ENCODE results near the gene TTBK1.

DNA sequence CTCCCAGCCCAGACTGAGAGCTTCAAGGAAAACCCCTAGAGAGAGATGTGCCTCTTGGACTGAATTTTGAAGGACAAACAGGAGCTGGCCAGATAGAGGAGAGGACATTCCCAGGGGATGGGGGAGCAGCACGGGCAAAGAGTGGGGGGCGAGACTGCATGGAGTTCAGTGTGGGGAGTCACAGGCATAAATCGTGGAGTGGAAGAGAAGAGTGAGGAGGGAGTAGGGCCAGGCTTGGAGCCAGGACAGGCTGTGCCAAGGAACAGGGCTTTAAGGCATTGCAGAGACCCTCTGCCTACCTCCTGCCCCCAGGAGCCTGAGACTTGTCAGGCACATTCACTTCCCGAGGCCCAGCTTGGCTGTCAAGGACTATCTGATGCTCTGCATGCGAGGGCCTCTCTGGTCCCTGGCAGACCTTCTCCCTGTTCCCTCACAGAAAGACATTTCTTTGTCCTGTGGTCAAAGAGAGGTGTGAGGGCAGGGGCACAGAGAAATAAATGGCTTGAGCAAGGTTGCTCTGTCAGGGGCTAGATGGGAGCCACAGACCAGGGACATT lies 49.6 kb downstream of the TTBK1 start:
- TF ChIP-seq, protein P1, sequence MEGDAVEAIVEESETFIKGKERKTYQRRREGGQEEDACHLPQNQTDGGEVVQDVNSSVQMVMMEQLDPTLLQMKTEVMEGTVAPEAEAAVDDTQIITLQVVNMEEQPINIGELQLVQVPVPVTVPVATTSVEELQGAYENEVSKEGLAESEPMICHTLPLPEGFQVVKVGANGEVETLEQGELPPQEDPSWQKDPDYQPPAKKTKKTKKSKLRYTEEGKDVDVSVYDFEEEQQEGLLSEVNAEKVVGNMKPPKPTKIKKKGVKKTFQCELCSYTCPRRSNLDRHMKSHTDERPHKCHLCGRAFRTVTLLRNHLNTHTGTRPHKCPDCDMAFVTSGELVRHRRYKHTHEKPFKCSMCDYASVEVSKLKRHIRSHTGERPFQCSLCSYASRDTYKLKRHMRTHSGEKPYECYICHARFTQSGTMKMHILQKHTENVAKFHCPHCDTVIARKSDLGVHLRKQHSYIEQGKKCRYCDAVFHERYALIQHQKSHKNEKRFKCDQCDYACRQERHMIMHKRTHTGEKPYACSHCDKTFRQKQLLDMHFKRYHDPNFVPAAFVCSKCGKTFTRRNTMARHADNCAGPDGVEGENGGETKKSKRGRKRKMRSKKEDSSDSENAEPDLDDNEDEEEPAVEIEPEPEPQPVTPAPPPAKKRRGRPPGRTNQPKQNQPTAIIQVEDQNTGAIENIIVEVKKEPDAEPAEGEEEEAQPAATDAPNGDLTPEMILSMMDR (conservative IDR thresholded peaks at IDR 0.05; ENCODE audit: low read depth, low read length), result no peak
- no peak for TF ChIP-seq POLR2A (IDR thresholded peaks at IDR 0.05; ENCODE audit: low read depth, low read length)
- TF ChIP-seq SMC3 (IDR thresholded peaks at IDR 0.05; ENCODE audit: low read depth, low read length), result no peak
- no peak for TF ChIP-seq RAD21 (IDR thresholded peaks at IDR 0.05; ENCODE audit: low read length)
- TF ChIP-seq, protein P2, sequence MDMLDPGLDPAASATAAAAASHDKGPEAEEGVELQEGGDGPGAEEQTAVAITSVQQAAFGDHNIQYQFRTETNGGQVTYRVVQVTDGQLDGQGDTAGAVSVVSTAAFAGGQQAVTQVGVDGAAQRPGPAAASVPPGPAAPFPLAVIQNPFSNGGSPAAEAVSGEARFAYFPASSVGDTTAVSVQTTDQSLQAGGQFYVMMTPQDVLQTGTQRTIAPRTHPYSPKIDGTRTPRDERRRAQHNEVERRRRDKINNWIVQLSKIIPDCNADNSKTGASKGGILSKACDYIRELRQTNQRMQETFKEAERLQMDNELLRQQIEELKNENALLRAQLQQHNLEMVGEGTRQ (IDR thresholded peaks at IDR 0.05; ENCODE audit: low read depth, low read length), result no peak
- no peak for TF ChIP-seq CEBPB (IDR thresholded peaks at IDR 0.05; ENCODE audit: low read depth, low read length)
